Hepatocyte (in vitro differentiated cells): ENCODE results near the gene P3H4.
A peak's percentile ranks its signal among the peaks of the same experiment; 100 is the strongest.

Experiments used
- EZH2 ChIP-seq: fragments of 200-600 bp; sonication (generic); IDR thresholded peaks from 2 replicates; pipeline ENCODE4 v1.6.1; 2016; ENCODE audit warnings: antibody characterized with exemption, mild to moderate bottlenecking, borderline replicate concordance
- EZH2phosphoT487 ChIP-seq: fragments of 200-600 bp; sonication (generic); IDR thresholded peaks from one replicate; pipeline ENCODE4 v1.6.1; 2018; ENCODE audit warnings: antibody characterized with exemption, mild to moderate bottlenecking, low read depth, moderate library complexity; ENCODE audit not compliant: unreplicated experiment, severe bottlenecking
- TF ChIP-seq, protein P1 (sequence below): fragments of 200-600 bp; sonication (generic); IDR thresholded peaks from 2 replicates; pipeline ENCODE4 v1.5.1; 2016; ENCODE audit warnings: antibody characterized with exemption, mild to moderate bottlenecking; ENCODE audit not compliant: poor library complexity

DNA sequence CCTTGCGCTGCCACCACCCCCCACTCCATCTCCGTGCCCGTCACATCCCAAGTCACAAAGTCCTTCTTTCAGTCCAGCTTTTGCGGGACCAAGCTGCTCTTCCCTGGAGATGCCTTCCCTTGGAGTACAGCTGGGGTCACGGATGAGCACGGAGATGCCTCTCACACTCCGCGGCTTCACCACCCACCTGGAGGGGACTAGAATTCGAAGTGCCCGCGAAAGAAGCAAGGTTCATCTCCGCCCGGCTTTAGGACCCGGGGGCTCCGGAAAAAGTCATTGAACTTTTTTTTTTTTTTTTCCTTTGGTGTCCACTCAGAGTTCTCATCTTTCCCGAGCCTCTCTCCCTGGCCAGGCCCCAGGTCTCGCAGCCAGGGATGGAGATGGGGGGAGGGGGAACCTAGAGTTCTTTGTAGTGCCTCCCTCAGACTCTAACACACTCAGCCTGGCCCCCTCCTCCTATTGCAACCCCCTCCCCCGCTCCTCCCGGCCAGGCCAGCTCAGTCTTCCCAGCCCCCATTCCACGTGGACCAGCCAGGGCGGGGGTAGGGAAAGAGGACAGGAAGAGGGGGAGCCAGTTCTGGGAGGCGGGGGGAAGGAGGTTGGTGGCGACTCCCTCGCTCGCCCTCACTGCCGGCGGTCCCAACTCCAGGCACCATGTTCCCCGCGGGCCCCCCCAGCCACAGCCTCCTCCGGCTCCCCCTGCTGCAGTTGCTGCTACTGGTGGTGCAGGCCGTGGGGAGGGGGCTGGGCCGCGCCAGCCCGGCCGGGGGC lies 817 bp upstream of the P3H4 start, which contains the start of gene FKBP10:
- TF ChIP-seq, protein P1, sequence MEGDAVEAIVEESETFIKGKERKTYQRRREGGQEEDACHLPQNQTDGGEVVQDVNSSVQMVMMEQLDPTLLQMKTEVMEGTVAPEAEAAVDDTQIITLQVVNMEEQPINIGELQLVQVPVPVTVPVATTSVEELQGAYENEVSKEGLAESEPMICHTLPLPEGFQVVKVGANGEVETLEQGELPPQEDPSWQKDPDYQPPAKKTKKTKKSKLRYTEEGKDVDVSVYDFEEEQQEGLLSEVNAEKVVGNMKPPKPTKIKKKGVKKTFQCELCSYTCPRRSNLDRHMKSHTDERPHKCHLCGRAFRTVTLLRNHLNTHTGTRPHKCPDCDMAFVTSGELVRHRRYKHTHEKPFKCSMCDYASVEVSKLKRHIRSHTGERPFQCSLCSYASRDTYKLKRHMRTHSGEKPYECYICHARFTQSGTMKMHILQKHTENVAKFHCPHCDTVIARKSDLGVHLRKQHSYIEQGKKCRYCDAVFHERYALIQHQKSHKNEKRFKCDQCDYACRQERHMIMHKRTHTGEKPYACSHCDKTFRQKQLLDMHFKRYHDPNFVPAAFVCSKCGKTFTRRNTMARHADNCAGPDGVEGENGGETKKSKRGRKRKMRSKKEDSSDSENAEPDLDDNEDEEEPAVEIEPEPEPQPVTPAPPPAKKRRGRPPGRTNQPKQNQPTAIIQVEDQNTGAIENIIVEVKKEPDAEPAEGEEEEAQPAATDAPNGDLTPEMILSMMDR = peak; percentile 9
- TF ChIP-seq EZH2 = no peak
- TF ChIP-seq EZH2phosphoT487 = no peak
